Spleen (tissue), 7 donors: ENCODE measurements around the gene ATP9A.

Experiments used
- POLR2A ChIP-seq, 3 donors: fragments of 450-650 bp; IDR thresholded peaks; one replicate each; pipeline ENCODE4 v1.5.1; 2017; ENCODE audit warnings: antibody characterized with exemption in 3 of 3, mild to moderate bottlenecking in 1 of 3
- POLR2AphosphoS5 ChIP-seq, 3 donors: sonication (generic); formaldehyde crosslinking; IDR thresholded peaks; one replicate each; pipeline ENCODE4 v1.5.1; 2017; ENCODE audit warnings: antibody characterized with exemption in 3 of 3
- TF ChIP-seq, protein P1 (sequence below), 11 experiments: fragments of 200-600 bp in 7 of 11; fragments of 450-650 bp in 4 of 11; sonication (generic) in 4 of 11; IDR thresholded peaks in 8 of 11; conservative IDR thresholded peaks in 3 of 11; 1 replicate in 7 of 11; 2 replicates in 4 of 11; pipeline versions ENCODE4 v1.4.0 to v1.8.0; 2016 to 2021; ENCODE audit warnings: antibody characterized with exemption in 11 of 11, inconsistent platforms in 4 of 11, mild to moderate bottlenecking in 1 of 11
- donor health status: DM: no; HTN: no; CAD: no; lungs with moderate emphysema.
- donor health status: DM: no; HTN: no; CAD: no.
- donor health status: DM: no; HTN: no; CAD: no.

DNA sequence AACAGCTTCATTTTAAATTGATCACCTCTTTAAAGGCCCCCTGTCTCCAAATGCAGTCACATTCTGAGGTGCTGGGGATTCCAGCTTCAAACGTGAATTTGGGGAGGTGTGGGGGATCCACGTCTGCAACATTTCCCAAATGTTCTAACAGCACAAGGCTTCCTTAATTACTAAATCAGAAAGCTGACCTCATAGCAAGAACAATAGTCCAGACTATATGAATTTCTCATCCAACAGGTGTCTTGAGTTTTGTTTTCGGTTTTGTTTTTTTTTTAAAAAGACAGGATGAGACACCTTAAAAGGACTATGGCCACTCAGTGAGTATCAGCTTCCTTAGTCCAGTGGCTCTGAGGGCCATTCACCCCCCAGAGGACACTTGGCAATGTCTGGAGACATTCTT, 11.5 kb downstream of the ATP9A start:
- TF ChIP-seq, protein P1, sequence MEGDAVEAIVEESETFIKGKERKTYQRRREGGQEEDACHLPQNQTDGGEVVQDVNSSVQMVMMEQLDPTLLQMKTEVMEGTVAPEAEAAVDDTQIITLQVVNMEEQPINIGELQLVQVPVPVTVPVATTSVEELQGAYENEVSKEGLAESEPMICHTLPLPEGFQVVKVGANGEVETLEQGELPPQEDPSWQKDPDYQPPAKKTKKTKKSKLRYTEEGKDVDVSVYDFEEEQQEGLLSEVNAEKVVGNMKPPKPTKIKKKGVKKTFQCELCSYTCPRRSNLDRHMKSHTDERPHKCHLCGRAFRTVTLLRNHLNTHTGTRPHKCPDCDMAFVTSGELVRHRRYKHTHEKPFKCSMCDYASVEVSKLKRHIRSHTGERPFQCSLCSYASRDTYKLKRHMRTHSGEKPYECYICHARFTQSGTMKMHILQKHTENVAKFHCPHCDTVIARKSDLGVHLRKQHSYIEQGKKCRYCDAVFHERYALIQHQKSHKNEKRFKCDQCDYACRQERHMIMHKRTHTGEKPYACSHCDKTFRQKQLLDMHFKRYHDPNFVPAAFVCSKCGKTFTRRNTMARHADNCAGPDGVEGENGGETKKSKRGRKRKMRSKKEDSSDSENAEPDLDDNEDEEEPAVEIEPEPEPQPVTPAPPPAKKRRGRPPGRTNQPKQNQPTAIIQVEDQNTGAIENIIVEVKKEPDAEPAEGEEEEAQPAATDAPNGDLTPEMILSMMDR (IDR thresholded peaks at IDR 0.05 in 8 of 11, conservative IDR thresholded peaks at IDR 0.05 in 3 of 11), result no peak
- TF ChIP-seq POLR2A (IDR thresholded peaks at IDR 0.05), result no peak
- TF ChIP-seq POLR2AphosphoS5 (IDR thresholded peaks at IDR 0.05), result no peak
